Uterus (tissue), 4 donors: ENCODE results near the gene MLPH. TPM values are rescaled to one million over a fixed set of nuclear protein-coding genes. Genes with fewer than 3 reads are reported as not detected.

Experiments used
- DNase-seq, 2 donors: peaks; one replicate each; pipeline ENCODE4 v3.0.0-alpha.2; 2019 to 2020
- H3K27ac ChIP-seq, 2 donors: fragments of 200-600 bp; sonication (generic); 1 replicate in 1 of 2; 2 replicates in 1 of 2; pipeline ENCODE4 v1.5.1; 2016 to 2018
- H3K27me3 ChIP-seq, 2 donors: fragments of 200-600 bp; sonication (generic); one replicate each; pipeline ENCODE4 v1.5.1; 2018 to 2019; ENCODE audit warnings: control low read depth in 1 of 2
- H3K36me3 ChIP-seq, 2 donors: fragments of 200-600 bp; sonication (generic); one replicate each; pipeline ENCODE4 v1.5.1; 2019; ENCODE audit warnings: control low read depth in 1 of 2
- H3K4me1 ChIP-seq, 2 donors: fragments of 200-600 bp; sonication (generic); one replicate each; pipeline ENCODE4 v1.5.1; 2018 to 2019; ENCODE audit warnings: control low read depth in 1 of 2
- H3K4me3 ChIP-seq, 2 donors: fragments of 200-600 bp; sonication (generic); 1 replicate in 1 of 2; 2 replicates in 1 of 2; pipeline ENCODE4 v1.5.1; 2018 to 2019; ENCODE audit warnings: mild to moderate bottlenecking in 1 of 2
- H3K9me3 ChIP-seq, 2 donors: fragments of 200-600 bp; sonication (generic); one replicate each; pipeline ENCODE4 v1.5.1; 2019; ENCODE audit warnings: control low read depth in 1 of 2
- POLR2A ChIP-seq, 2 donors: fragments of 450-650 bp; IDR thresholded peaks; one replicate each; pipeline ENCODE4 v1.6.1; 2016; ENCODE audit warnings: antibody characterized with exemption in 2 of 2, mild to moderate bottlenecking in 1 of 2, moderate library complexity in 1 of 2
- intact Hi-C: fragments of 100-400 bp; cut with DNase I; formaldehyde crosslinking; loops from one replicate; pipeline ENCODE4 v1.15.1; 2023; ENCODE audit warnings: low total_unique reads
- total RNA-seq, 4 donors: library from RNA; depleted of rRNA in 3 of 4; stranded (reverse); fragments of >200 nt in 3 of 4; gene quantifications; one replicate each; pipeline versions ENCODE4 v1.1.0 to v1.2.4, GENCODE V29; 2014 to 2023
- TF ChIP-seq, protein P1 (sequence below), 4 experiments: fragments of 200-600 bp in 2 of 4; fragments of 450-650 bp in 2 of 4; sonication (generic) in 2 of 4; IDR thresholded peaks; one replicate each; pipeline ENCODE4 v1.5.1; 2016 to 2019; ENCODE audit warnings: antibody characterized with exemption in 4 of 4, mild to moderate bottlenecking in 2 of 4, moderate library complexity in 1 of 4
- donor health status: DM: yes; HTN: yes; CAD: no.

The MLPH gene
- total RNA-seq, 4 donors from 2014 or later, result 1.2 to 16.5 (median 8.9) TPM

DNA sequence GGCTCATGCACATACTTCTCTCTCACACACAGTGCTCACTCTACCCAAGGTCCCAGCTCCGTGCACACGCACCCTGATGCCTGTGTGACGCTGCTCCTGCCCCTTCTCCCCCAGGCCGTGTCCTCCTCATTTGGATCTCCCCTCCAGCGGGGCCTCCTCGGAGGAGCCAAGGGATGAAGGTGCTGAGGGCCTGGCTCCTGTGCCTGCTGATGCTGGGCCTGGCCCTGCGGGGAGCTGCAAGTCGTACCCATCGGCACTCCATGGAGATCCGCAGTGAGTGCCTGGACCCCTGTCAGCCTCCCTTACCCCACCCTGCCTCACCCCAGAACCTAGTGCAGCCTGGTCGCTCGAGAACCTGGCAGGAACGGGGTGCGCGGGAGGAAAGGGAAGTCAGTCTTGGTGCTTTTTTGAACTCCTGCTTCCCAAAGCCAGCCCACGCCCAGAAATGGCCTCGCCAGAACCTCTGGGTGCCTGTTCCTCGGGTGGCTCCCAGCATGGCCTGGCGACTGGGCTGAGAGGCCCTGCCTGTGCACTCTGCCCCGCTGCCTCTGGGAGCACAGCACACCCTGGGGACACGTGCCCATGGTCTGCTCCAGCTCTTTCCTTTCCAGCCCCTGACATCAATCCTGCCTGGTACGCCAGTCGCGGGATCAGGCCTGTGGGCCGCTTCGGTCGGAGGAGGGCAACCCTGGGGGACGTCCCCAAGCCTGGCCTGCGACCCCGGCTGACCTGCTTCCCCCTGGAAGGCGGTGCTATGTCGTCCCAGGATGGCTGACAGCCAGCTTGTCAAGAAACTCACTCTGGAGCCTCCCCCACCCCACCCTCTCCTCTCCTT, 79.6 kb downstream of the MLPH start, which contains the start of gene PRLH:
Gene PRLH (plus strand): TSS at position 174 of the 835 bp plus-strand sequence. CDS start 0 bp downstream, at position 174.
- Histone ChIP-seq H3K4me1 (no peaks in the 10 kb centered on the region), H3K4me3 (no peak within 1 kb of the TSS), H3K36me3 (no peaks in the 10 kb centered on the region), H3K27ac (no peak within 1 kb of the TSS), H3K9me3 (no peaks in the 10 kb centered on the region), H3K27me3 (no peaks in the 10 kb centered on the region)
- TF ChIP-seq, protein P1, sequence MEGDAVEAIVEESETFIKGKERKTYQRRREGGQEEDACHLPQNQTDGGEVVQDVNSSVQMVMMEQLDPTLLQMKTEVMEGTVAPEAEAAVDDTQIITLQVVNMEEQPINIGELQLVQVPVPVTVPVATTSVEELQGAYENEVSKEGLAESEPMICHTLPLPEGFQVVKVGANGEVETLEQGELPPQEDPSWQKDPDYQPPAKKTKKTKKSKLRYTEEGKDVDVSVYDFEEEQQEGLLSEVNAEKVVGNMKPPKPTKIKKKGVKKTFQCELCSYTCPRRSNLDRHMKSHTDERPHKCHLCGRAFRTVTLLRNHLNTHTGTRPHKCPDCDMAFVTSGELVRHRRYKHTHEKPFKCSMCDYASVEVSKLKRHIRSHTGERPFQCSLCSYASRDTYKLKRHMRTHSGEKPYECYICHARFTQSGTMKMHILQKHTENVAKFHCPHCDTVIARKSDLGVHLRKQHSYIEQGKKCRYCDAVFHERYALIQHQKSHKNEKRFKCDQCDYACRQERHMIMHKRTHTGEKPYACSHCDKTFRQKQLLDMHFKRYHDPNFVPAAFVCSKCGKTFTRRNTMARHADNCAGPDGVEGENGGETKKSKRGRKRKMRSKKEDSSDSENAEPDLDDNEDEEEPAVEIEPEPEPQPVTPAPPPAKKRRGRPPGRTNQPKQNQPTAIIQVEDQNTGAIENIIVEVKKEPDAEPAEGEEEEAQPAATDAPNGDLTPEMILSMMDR (IDR thresholded peaks at IDR 0.05), result no peak
- no peak for TF ChIP-seq POLR2A (IDR thresholded peaks at IDR 0.05)
- intact Hi-C loops, result no loop called here
- DNase-seq, result peak in 1 of 2 donors; percentile 20

DNA sequence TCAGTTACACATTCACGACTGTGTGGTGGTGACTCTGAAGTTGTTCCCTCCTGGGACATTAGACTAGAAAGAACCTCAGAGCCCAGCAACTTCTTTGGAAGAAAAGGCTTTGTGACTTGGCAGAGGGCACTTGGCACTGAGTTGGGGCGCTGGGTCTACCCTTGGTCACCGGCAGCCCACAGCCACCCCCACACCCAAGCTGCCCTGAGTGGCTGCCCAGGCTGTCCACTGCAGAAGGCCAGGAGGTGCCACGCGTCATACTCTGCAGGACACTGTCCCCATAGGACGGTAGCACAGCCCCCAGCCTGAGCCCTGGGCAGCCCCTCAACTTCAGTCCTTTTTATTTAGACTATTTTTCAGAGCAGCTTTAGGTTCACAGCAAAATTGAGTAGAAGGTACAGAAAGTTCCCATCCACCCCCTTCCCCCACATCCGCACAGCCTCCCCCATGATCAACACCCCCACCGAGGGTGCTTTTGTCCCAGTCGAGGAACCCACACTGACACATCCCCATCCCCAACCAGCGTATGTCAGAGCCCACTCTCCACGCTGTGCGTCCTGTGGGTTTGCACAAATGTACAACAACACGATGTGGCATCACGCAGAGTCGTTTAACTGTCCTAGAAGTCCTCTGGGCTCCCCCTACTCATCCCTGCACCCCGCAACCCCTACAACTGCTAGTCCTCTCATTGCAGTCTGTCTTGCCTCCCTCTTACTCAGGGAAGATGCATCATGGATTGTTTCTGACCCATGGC, 80.4 kb downstream of the MLPH start:
- TF ChIP-seq, protein P1 (IDR thresholded peaks at IDR 0.05), result no peak
- no peak for TF ChIP-seq POLR2A (IDR thresholded peaks at IDR 0.05)
- H3K4me3 ChIP-seq, result no peak overlapping the region
- no peak overlapping the region for H3K27ac ChIP-seq
- DNase-seq, result no peak
- H3K27me3 ChIP-seq, result no peaks in the 10 kb centered on the region
- no peaks in the 10 kb centered on the region for H3K9me3 ChIP-seq
- intact Hi-C loops, result no loop called here
- no peaks in the 10 kb centered on the region for H3K36me3 ChIP-seq
- no peaks in the 10 kb centered on the region for H3K4me1 ChIP-seq

DNA sequence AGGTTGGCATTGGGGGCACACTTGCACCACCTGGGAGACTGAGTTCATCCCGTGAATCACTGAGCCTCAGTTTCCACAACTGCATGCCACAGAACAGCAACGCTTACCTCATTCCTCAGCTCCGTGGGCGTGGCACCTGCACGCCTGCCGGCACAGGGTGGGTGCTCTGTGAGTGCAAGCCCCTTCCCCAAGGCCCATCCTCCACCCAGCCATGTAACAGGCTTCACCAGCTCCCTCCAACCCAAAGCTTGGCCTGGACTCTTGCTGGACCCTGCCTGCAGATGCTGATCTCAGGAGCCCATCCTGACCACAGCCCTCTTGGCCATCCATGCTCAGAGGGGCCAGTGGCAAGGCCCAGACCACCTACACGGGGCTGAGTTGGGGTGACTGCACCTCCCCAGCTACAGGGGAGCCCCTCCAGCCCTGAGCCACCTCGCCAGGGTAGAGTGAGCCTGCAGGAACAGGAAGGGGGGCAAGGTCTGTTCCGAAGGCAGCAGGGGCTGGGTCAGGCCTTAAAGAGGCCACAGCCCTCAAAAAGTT, 81.1 kb downstream of the MLPH start:
- H3K4me1 ChIP-seq, result no peaks in the 10 kb centered on the region
- no peak for DNase-seq
- intact Hi-C loops, result no loop called here
- H3K4me3 ChIP-seq, result no peak overlapping the region
- H3K27ac ChIP-seq, result no peak overlapping the region
- H3K36me3 ChIP-seq, result no peaks in the 10 kb centered on the region
- no peaks in the 10 kb centered on the region for H3K27me3 ChIP-seq
- no peak for TF ChIP-seq POLR2A (IDR thresholded peaks at IDR 0.05)
- TF ChIP-seq, protein P1 (IDR thresholded peaks at IDR 0.05), result no peak
- no peaks in the 10 kb centered on the region for H3K9me3 ChIP-seq

DNA sequence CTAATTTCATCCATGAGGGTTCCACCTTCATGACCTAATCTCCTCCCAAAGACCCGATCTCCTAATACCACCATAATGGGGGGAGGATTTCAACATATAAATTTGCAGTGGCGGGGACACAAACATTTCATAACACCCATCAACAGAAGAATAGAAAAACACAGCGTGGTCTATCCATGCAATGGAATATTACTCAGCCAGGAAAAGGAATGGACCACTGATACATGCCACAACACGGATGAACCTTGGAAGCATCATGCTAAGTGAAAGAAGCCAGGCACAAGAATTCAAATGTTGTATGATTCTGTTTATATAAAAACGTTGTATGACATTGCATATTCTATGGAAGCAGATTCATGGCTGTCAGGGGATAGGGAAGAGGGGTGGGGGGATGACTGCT, 82.0 kb downstream of the MLPH start:
- intact Hi-C loops, result no loop called here
- Histone ChIP-seq H3K4me1 (no peaks in the 10 kb centered on the region), H3K27ac (no peak overlapping the region), H3K36me3 (no peaks in the 10 kb centered on the region), H3K9me3 (no peaks in the 10 kb centered on the region), H3K27me3 (no peaks in the 10 kb centered on the region), H3K4me3 (no peak overlapping the region)
- no peak for DNase-seq
- TF ChIP-seq, protein P1 (IDR thresholded peaks at IDR 0.05), result no peak
- TF ChIP-seq POLR2A (IDR thresholded peaks at IDR 0.05), result no peak
